GM12892 (cell line): Measurements from ENCODE around the gene PDIA6.

ENCODE experiments used
- POLR2A ChIP-seq: IDR thresholded peaks from 2 replicates; pipeline ENCODE4 v1.6.1; 2011; ENCODE audit warnings: low read depth, low read length, control low read depth
- POLR2AphosphoS5 ChIP-seq: IDR thresholded peaks from 2 replicates; pipeline ENCODE4 v1.6.1; 2011; ENCODE audit warnings: low read depth, low read length, control low read depth

- no peak for TF ChIP-seq POLR2AphosphoS5
- no peak for TF ChIP-seq POLR2A
Measured at GRCh38 chr2:10779776-10780490, 32.7 kb downstream of the PDIA6 start.
